Measurements from ENCODE around the gene SNTB2.

The SNTB2 gene

DNA sequence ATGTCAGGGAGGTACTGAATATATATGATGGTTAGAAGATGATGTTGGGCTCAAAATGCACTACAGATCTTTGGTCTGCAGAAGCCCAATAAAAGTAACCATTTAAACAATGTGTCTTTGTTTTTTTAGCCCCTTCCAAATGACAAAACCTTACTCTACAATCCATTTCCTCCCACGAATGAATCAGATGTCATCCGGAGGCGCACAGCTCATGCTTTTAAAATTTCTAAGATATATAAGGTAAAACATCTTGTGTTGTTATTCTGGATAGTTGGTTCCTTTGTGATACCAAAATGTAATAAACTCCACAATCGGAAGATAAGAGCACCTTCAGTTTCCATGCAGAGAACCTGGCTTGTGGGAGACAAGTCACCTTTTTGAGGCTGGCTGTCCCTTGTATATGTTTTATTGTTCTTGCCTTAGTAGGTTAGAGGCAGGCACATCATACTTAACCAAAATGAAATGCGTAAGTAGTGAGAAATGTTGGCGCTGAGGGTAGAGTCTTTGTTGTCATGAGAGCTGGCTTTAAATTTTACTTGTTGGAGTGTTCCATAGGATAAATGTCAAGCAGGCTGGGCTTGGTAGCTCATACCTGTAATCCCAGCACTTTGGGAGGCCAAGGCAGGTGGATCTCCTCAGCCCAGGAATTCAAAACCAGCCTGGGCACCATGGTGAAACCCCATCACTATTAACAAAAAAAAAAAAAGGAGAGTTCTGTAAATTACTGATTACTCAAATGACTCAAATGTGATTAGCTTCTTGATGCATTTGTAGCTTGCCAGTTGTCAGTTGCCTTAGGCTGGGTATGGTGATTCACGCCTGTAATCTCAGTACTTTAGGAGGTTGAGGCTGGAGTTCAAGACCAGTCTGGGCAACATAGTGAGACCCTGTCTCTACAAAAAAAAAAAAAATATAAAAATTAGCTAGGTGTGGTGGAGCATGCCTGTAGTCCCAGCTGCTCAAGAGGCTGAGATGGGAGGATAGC lies 19.7 kb upstream of the SNTB2 start:
- Histone ChIP-seq H3K27me3 (ENCODE audit: insufficient read depth, low read length) (no peaks in the 10 kb centered on the region), H3K36me3 (ENCODE audit: insufficient read depth, low read length) (peaks cover 76% of the 10 kb centered on the region), H3K4me1 (ENCODE audit: insufficient read depth, low read length) (peaks cover 7% of the 10 kb centered on the region)

GRCh38 chr16:69169051-69169450 lies 17.9 kb upstream of the SNTB2 start:
- Histone ChIP-seq H2AFZ (ENCODE audit: low read depth, low read length) (no peak overlapping the region), H3K4me1 (ENCODE audit: insufficient read depth, low read length) (peaks cover 7% of the 10 kb centered on the region), H3K9me3 (ENCODE audit: low read length) (no peaks in the 10 kb centered on the region), H3K4me3 (ENCODE audit: low read length) (no peak overlapping the region), H3K27me3 (ENCODE audit: insufficient read depth, low read length) (no peaks in the 10 kb centered on the region), H3K36me3 (ENCODE audit: insufficient read depth, low read length) (peaks cover 65% of the 10 kb centered on the region)

More for the DNA sequence above, 19.7 kb upstream of the SNTB2 start:
- no peak overlapping the region for H3K4me3 ChIP-seq (ENCODE audit: low read length)
- no peaks in the 10 kb centered on the region for H3K9me3 ChIP-seq (ENCODE audit: low read length)
- H2AFZ ChIP-seq (ENCODE audit: low read depth, low read length): no peak overlapping the region

- Histone ChIP-seq H3K4me3 (ENCODE audit: low read length) (no peak overlapping the region), H3K36me3 (ENCODE audit: insufficient read depth, low read length) (peaks cover 59% of the 10 kb centered on the region), H3K9me3 (ENCODE audit: low read length) (no peaks in the 10 kb centered on the region), H2AFZ (ENCODE audit: low read depth, low read length) (no peak overlapping the region), H3K27me3 (ENCODE audit: insufficient read depth, low read length) (no peaks in the 10 kb centered on the region), H3K4me1 (ENCODE audit: insufficient read depth, low read length) (peaks cover 7% of the 10 kb centered on the region)
Measured at GRCh38 chr16:69169607-69170352, 17.2 kb upstream of the SNTB2 start.

DNA sequence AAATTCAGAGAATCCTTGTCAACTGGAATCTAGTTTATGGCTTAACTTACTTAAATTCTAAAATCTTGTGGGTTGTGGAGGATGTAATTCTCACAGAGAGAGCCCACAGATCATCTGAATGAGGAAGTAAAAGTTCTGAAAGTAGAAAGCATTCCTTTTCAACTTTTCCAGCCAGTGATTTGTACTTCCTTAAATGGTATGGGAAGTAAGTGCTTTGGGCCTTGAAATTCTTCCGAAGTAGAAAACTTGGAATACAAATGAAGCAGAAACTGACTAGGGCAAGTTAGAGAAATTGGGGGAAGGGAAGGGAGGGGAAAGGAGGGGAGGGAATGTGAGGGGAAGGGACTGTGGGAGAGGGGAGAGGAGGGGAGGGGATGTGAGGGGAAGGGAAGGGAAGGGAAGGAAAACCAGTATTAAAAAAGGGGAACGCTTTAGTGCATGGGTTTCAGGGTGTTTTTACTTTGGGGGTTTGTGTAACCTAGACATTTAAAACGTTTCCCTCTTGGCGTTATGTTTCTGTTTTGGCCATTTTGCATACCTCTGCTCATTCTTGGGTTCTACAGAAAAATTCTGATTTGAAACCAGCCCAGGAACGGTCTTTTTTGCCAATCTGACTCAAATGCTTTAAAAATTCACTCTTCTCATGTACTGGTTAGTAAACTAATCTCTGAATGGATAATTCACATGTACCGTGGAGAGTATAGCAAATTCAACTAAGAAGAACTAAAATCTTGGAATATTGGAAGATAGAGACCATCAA lies 15.5 kb upstream of the SNTB2 start:
- Histone ChIP-seq H3K27me3 (ENCODE audit: insufficient read depth, low read length) (no peaks in the 10 kb centered on the region), H3K4me3 (ENCODE audit: low read length) (no peak overlapping the region), H3K36me3 (ENCODE audit: insufficient read depth, low read length) (peaks cover 45% of the 10 kb centered on the region), H3K9me3 (ENCODE audit: low read length) (no peaks in the 10 kb centered on the region), H3K4me1 (ENCODE audit: insufficient read depth, low read length) (peaks cover 7% of the 10 kb centered on the region), H2AFZ (ENCODE audit: low read depth, low read length) (no peak overlapping the region)

DNA sequence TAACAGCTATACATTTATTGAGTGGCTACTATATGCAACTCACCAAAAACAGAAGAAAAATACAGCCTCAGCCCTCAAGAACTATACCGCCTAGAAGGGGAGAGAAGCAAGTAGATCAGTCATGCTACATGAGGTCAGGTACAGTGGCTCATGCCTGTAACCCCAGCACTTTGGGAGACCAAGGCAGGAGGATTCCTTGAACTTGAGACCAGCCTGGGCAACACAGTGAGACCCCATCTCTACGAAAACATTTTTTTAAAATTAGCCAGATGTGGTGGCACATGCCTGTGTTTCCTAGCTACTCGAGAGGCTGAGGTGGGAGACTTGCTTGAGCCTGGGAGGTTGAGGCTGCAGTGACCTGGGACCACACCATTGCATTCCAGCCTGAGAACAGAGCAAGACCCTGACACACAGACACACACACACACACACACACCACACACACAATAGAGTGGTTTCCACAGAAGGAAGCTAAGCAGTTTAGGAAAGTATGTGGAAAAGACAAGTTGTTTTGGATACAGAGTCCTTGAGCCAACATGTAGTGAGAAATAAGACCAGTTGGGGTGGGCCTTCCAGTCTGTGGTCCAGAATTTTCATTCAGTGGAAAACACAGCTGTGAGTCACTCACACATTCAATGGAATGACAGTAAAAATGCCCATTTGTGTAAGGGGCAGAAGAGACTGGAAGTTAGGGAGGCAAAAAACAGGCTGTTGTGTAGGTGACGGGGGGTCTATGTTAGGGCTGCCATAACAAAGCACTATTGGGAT lies 10.7 kb upstream of the SNTB2 start:
- Histone ChIP-seq H3K9me3 (ENCODE audit: low read length) (no peaks in the 10 kb centered on the region), H3K27me3 (ENCODE audit: insufficient read depth, low read length) (no peaks in the 10 kb centered on the region), H3K4me1 (ENCODE audit: insufficient read depth, low read length) (peaks cover 6% of the 10 kb centered on the region), H3K36me3 (ENCODE audit: insufficient read depth, low read length) (peaks cover 8% of the 10 kb centered on the region), H3K4me3 (ENCODE audit: low read length) (no peak overlapping the region), H2AFZ (ENCODE audit: low read depth, low read length) (no peak overlapping the region)

DNA sequence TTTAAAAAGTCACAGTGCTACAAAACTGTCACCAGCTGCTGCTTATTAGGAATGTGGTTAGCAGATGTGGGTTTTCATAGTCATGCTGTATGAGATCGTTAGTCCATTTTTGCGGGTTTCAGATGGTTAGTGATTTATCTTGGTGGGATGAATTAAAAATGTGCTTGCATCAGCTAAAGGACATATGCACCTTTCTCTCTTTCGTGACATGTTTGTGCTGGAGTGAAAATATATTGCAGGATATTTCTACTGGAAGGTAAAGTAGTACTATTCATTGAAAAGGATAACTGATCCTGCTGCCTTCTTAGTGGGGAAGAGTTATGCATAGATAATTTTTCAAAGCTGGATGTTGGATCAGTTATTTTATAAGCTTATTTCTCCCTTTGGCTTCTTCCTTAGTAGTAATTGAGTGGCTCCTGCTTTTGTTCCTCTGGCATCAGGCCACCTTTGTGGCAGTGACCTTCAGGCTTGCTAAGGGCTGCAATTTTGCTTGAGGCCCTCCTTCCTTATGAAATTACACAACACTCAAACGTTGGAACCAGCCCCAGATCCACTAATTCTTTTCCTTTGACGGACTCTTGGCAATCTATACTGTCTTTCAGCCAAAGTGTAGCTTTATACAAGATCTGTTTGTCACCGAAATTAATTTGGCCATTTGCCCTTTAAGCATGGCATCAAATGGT lies 7.5 kb upstream of the SNTB2 start:
- H3K36me3 ChIP-seq (ENCODE audit: insufficient read depth, low read length): peaks cover 3% of the 10 kb centered on the region
- H3K27me3 ChIP-seq (ENCODE audit: insufficient read depth, low read length): no peaks in the 10 kb centered on the region
- H3K4me3 ChIP-seq (ENCODE audit: low read length): no peak overlapping the region
- H3K4me1 ChIP-seq (ENCODE audit: insufficient read depth, low read length): no peaks in the 10 kb centered on the region
- H2AFZ ChIP-seq (ENCODE audit: low read depth, low read length): no peak overlapping the region
- no peaks in the 10 kb centered on the region for H3K9me3 ChIP-seq (ENCODE audit: low read length)

DNA sequence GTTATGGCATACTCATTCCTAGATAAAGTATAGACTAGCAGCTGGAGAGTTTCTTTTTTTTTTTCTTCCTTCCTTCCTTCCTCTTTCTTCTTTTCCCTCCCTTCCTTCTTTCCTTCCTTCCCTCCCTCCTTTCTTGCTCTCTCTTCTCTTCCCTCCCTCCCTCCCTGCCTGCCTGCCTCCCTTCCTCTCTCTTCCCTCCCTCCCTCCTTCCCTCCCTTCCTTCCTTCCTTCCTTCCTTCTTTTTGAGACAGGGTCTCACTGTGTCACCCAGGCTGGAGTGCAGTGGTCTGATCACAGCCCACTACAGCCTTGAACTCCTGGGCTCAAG lies 7.0 kb upstream of the SNTB2 start:
- Histone ChIP-seq H3K36me3 (ENCODE audit: insufficient read depth, low read length) (peaks cover 3% of the 10 kb centered on the region), H3K4me1 (ENCODE audit: insufficient read depth, low read length) (no peaks in the 10 kb centered on the region), H3K9me3 (ENCODE audit: low read length) (no peaks in the 10 kb centered on the region), H3K27me3 (ENCODE audit: insufficient read depth, low read length) (no peaks in the 10 kb centered on the region), H2AFZ (ENCODE audit: low read depth, low read length) (no peak overlapping the region), H3K4me3 (ENCODE audit: low read length) (no peak overlapping the region)

GRCh38 chr16:69182730-69183416 lies 4.1 kb upstream of the SNTB2 start:
- H3K27me3 ChIP-seq (ENCODE audit: insufficient read depth, low read length): no peaks in the 10 kb centered on the region
- H3K4me3 ChIP-seq (ENCODE audit: low read length): no peak overlapping the region
- no peaks in the 10 kb centered on the region for H3K9me3 ChIP-seq (ENCODE audit: low read length)
- H3K36me3 ChIP-seq (ENCODE audit: insufficient read depth, low read length): no peaks in the 10 kb centered on the region
- peaks cover 5% of the 10 kb centered on the region for H3K4me1 ChIP-seq (ENCODE audit: insufficient read depth, low read length)
- H2AFZ ChIP-seq (ENCODE audit: low read depth, low read length): no peak overlapping the region

DNA sequence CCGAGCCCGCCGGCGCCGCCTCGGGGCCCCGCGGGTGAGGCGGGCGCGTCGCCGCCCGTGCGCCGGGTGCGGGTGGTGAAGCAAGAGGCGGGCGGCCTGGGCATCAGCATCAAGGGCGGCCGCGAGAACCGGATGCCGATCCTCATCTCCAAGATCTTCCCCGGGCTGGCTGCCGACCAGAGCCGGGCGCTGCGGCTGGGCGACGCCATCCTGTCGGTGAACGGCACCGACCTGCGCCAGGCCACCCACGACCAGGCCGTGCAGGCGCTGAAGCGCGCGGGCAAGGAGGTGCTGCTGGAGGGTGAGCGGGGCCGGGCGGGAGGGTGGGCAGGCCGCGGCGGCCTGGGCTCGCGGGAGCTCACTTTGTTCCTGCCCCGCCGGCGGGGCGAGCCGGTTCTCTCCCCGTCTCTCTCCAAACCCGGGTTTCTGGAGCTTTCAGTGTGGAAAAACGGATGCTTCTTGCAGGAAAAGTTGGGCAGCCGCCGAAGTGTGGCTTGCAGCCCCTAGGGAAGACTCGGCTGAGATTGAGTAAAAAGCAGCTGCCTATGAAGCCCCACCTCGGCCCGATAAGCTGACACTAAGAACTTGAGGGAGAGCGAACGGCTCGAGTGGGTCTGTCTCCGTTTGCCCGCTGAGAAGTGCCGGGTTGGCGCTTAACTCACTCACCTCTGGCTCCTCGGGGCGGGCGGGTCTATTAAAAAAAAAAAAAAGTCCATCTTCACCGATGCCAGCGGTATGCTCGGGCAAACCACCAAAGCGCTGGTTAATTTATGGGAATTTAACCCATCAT lies 677 bp downstream of the SNTB2 start:
- Histone ChIP-seq H3K4me1 (ENCODE audit: insufficient read depth, low read length) (peaks cover 20% of the 10 kb centered on the region), H3K9me3 (ENCODE audit: low read length) (no peaks in the 10 kb centered on the region), H3K36me3 (ENCODE audit: insufficient read depth, low read length) (peaks cover 3% of the 10 kb centered on the region), H3K4me3 (ENCODE audit: low read length) (peak overlapping the region; percentile 71), H3K27me3 (ENCODE audit: insufficient read depth, low read length) (no peaks in the 10 kb centered on the region), H2AFZ (ENCODE audit: low read depth, low read length) (peak overlapping the region; percentile 2)

GRCh38 chr16:69188236-69188549 lies 1.2 kb downstream of the SNTB2 start:
- peaks cover 3% of the 10 kb centered on the region for H3K36me3 ChIP-seq (ENCODE audit: insufficient read depth, low read length)
- H3K4me1 ChIP-seq (ENCODE audit: insufficient read depth, low read length): peaks cover 20% of the 10 kb centered on the region
- H2AFZ ChIP-seq (ENCODE audit: low read depth, low read length): peak overlapping the region; percentile 2
- H3K9me3 ChIP-seq (ENCODE audit: low read length): no peaks in the 10 kb centered on the region
- no peaks in the 10 kb centered on the region for H3K27me3 ChIP-seq (ENCODE audit: insufficient read depth, low read length)
- H3K4me3 ChIP-seq (ENCODE audit: low read length): peak overlapping the region; percentile 71

DNA sequence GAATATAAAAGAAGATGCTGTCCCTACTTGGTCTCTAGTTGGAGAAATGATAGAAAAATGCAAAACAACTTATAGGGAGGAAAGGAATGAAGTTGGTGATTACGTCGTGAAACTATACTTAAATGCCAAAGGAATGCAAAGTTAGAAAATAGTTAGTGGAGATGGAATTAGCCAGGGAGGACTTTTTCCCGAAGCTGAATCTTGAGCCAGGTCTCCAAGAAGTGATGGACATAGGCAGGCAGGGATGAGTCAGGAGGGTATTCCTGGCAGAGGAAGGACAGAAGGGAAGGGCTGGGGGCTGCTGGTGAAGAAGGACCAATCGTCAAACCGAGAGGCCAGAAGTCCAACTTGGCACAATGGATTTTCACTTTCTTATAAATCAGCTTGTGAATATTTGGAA lies 1.8 kb downstream of the SNTB2 start:
- H3K4me1 ChIP-seq (ENCODE audit: insufficient read depth, low read length): peaks cover 20% of the 10 kb centered on the region
- H3K9me3 ChIP-seq (ENCODE audit: low read length): no peaks in the 10 kb centered on the region
- H3K27me3 ChIP-seq (ENCODE audit: insufficient read depth, low read length): no peaks in the 10 kb centered on the region
- H3K36me3 ChIP-seq (ENCODE audit: insufficient read depth, low read length): peaks cover 3% of the 10 kb centered on the region
- no peak overlapping the region for H2AFZ ChIP-seq (ENCODE audit: low read depth, low read length)
- H3K4me3 ChIP-seq (ENCODE audit: low read length): peak overlapping the region; percentile 71

Data from neuron (in vitro differentiated cells).